ENCODE measurements around the gene GUCA2A.

GUCA2A gene

GRCh38 chr1:42128964-42129363, 35.6 kb downstream of the GUCA2A start:
- no peak for DNase-seq

- no peak for DNase-seq
Observed at GRCh38 chr1:42128499-42128898, 36.0 kb downstream of the GUCA2A start.

GRCh38 chr1:42127767-42128166, 36.8 kb downstream of the GUCA2A start:
- DNase-seq, result no peak

GRCh38 chr1:42125552-42125951, 39.0 kb downstream of the GUCA2A start:
- DNase-seq, result no peak

GRCh38 chr1:42122408-42122807, 42.1 kb downstream of the GUCA2A start:
- DNase-seq, result no peak

GRCh38 chr1:42118125-42118524, 46.4 kb downstream of the GUCA2A start:
- DNase-seq, result no peak

GRCh38 chr1:42117214-42117613, 47.3 kb downstream of the GUCA2A start:
- DNase-seq, result no peak

- no peak for DNase-seq
Observed at GRCh38 chr1:42114229-42114628, 50.3 kb downstream of the GUCA2A start.
